ENCODE data around the gene ST8SIA6. TPM values are rescaled to one million over a fixed set of nuclear protein-coding genes. Genes with fewer than 3 reads are reported as not detected.

ST8SIA6 gene
- total RNA-seq, 4 donors from 2014 or later = 0.45 to 5.6 (median 1.5) TPM

DNA sequence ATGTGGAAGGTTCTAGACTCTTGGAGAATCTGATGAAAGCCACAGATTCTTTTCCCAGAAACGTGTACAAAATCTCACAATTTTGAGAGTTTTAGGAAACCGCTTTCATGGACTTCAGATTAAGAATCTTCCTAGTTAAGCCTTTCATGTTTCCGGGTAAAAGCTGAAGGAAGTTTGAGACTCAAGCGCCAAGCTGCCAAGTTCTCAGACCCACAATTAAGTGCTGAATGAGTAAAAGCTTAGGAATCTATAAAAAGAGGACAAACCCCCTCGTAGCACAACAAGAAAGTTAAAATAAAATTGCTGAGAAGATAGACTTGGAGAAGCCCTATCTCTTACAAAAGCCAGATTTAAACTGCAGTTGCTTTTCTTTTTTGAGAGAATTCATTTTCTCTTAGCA, 99.6 kb downstream of the ST8SIA6 start:
- Histone ChIP-seq H3K9me3 (no peaks in the 10 kb centered on the region), H3K36me3 (no peaks in the 10 kb centered on the region), H3K4me1 (no peaks in the 10 kb centered on the region), H3K4me3 (replicated peaks in 1 of 3) (no peak overlapping the region), H3K27me3 (no peaks in the 10 kb centered on the region), H3K27ac (no peak overlapping the region)
- DNase-seq = no peak
- TF ChIP-seq, protein P1, sequence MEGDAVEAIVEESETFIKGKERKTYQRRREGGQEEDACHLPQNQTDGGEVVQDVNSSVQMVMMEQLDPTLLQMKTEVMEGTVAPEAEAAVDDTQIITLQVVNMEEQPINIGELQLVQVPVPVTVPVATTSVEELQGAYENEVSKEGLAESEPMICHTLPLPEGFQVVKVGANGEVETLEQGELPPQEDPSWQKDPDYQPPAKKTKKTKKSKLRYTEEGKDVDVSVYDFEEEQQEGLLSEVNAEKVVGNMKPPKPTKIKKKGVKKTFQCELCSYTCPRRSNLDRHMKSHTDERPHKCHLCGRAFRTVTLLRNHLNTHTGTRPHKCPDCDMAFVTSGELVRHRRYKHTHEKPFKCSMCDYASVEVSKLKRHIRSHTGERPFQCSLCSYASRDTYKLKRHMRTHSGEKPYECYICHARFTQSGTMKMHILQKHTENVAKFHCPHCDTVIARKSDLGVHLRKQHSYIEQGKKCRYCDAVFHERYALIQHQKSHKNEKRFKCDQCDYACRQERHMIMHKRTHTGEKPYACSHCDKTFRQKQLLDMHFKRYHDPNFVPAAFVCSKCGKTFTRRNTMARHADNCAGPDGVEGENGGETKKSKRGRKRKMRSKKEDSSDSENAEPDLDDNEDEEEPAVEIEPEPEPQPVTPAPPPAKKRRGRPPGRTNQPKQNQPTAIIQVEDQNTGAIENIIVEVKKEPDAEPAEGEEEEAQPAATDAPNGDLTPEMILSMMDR (IDR thresholded peaks at IDR 0.05) = no peak
- no peak for TF ChIP-seq POLR2A (IDR thresholded peaks at IDR 0.05)
- intact Hi-C loops (cut with DNase I) = no loop called here
- WGBS, 2 donors = 42 to 62% methylated on average over 5 of the region's 5 CpGs

DNA sequence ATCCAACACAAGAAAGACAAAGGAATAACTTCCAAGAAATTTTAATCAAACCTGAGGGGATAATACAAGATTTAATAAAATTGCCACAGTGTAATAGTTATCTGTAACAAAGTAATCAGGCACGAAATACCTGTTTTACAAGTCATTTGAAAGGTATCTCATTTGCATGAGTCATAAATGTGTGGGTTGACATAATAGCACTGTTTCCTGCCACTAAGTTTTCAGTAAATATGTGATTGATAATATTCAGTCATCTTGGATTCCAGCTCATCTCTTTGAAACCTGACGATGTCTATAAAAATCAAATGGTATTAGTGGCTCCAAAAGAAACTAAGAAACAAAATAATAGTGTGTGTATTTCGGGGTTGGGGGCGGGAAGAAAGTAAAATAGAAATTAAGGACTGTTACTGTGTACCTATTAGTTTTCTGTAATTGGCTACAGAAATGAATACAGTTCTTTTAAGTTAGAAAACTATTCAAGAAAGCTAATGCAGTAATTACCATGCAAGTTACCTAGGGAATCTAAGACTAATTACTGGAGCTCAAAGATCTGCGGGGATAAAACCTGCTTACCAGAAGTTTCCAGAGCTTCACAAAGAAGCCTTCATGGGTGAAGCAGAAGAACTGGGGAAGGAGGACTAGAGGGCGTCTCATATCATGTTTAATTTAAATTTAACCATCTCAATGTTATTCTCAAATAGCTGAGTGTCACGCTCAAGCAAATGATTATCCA, 100.7 kb downstream of the ST8SIA6 start:
- WGBS, 2 donors = 89 to 91% methylated on average over 7 of the region's 7 CpGs
- intact Hi-C loops (cut with DNase I) = no loop called here
- Histone ChIP-seq H3K4me1 (no peaks in the 10 kb centered on the region), H3K27ac (no peak overlapping the region), H3K9me3 (no peaks in the 10 kb centered on the region), H3K4me3 (replicated peaks in 1 of 3) (no peak overlapping the region), H3K27me3 (no peaks in the 10 kb centered on the region), H3K36me3 (no peaks in the 10 kb centered on the region)
- no peak for TF ChIP-seq POLR2A (IDR thresholded peaks at IDR 0.05)
- TF ChIP-seq, protein P1 (IDR thresholded peaks at IDR 0.05) = no peak
- DNase-seq = no peak

DNA sequence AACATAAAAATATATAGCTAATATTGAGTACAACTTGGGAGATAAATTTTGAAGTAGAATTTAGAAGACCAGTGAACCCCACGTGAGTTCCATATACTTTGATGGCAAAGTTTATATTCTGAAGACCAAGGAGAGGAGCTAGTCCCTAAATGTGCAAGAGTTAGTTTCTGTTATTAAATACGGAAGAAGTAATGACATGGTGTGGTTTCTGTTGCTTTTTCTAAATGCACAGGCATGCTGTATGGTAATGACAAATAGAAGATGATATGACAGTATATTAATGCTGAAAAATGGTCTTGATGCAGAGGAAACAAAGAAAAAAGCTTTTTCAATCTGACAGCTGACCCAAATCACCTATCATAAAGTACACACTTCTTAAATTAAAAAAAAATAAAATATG, 101.8 kb downstream of the ST8SIA6 start:
- no peak overlapping the region for H3K27ac ChIP-seq
- no peaks in the 10 kb centered on the region for H3K36me3 ChIP-seq
- WGBS, 2 donors = 88 to 89% methylated on average over 2 of the region's 2 CpGs
- peaks cover 0 to 4% of the 10 kb centered on the region in 2 donors for H3K4me1 ChIP-seq
- no peaks in the 10 kb centered on the region for H3K9me3 ChIP-seq
- H3K27me3 ChIP-seq = no peaks in the 10 kb centered on the region
- no peak overlapping the region for H3K4me3 ChIP-seq (replicated peaks in 1 of 3)
- no peak for DNase-seq
- TF ChIP-seq POLR2A (IDR thresholded peaks at IDR 0.05) = no peak
- TF ChIP-seq, protein P1 (IDR thresholded peaks at IDR 0.05) = no peak
- intact Hi-C loops (cut with DNase I) = no loop called here

DNA sequence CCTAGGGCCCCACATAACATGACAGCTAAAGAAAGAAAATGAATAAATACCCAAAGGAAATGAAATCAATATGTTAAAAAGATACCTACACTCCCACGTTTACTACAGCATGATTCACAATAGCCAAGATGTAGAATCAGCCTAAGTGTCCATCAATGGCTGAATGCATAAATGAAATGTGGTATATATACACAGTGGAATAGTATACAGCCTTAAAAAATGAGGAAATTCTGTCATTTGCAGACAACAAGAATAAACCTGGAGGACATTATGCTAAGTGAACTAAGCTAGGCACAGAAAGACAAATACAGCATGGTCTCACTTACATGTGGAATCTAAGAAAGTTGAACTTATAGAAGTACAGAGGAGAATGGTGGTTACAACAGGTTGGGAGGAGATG, 102.9 kb downstream of the ST8SIA6 start:
- Histone ChIP-seq H3K4me3 (replicated peaks in 1 of 3) (no peak overlapping the region), H3K9me3 (no peaks in the 10 kb centered on the region), H3K27me3 (no peaks in the 10 kb centered on the region), H3K27ac (no peak overlapping the region), H3K4me1 (peaks cover 0 to 4% of the 10 kb centered on the region in 2 donors), H3K36me3 (no peaks in the 10 kb centered on the region)
- WGBS, 2 donors = 67 to 76% methylated on average over 1 of the region's 1 CpG
- no peak for DNase-seq
- TF ChIP-seq, protein P1 (IDR thresholded peaks at IDR 0.05) = no peak
- TF ChIP-seq POLR2A (IDR thresholded peaks at IDR 0.05) = no peak
- intact Hi-C loops (cut with DNase I) = no loop called here

DNA sequence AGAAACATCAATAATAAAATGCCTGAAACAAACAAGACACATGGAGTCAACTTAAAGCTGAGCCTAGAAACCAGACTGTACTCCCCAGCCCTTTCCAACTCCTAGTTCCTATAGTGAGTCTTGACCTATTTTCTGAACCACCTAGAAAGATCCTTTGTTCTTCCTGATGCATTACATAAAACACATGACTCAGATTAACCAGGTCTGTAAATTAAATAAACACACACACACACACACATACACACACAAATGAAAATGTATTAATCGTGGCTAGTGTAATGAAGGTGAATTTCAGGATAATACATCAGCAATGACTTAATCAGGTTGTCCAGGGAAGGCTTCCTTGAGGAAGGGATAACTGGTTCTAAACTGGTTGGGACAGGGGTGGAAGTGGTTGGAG, 104.7 kb downstream of the ST8SIA6 start:
- peaks cover 0 to 4% of the 10 kb centered on the region in 2 donors for H3K4me1 ChIP-seq
- H3K9me3 ChIP-seq = no peaks in the 10 kb centered on the region
- intact Hi-C loops (cut with DNase I) = no loop called here
- H3K36me3 ChIP-seq = no peaks in the 10 kb centered on the region
- DNase-seq = no peak
- no peak for TF ChIP-seq POLR2A (IDR thresholded peaks at IDR 0.05)
- TF ChIP-seq, protein P1 (IDR thresholded peaks at IDR 0.05) = no peak
- H3K27ac ChIP-seq = no peak overlapping the region
- WGBS, 2 donors = 78 to 95% methylated on average over 1 of the region's 1 CpG
- no peak overlapping the region for H3K4me3 ChIP-seq (replicated peaks in 1 of 3)
- no peaks in the 10 kb centered on the region for H3K27me3 ChIP-seq
